GM10847 (cell line): ENCODE results near the gene ADGRA3.

Experiments used
- POLR2A ChIP-seq: IDR thresholded peaks from 2 replicates; pipeline ENCODE4 v1.6.1; 2011; ENCODE audit not compliant: insufficient read length; ENCODE audit errors: extremely low read depth

The ADGRA3 gene

GRCh38 chr4:22522706-22523501, 7.0 kb upstream of the ADGRA3 start:
- no peak for TF ChIP-seq POLR2A

- no peak for TF ChIP-seq POLR2A
Measured at GRCh38 chr4:22522206-22522605, 6.3 kb upstream of the ADGRA3 start.

DNA sequence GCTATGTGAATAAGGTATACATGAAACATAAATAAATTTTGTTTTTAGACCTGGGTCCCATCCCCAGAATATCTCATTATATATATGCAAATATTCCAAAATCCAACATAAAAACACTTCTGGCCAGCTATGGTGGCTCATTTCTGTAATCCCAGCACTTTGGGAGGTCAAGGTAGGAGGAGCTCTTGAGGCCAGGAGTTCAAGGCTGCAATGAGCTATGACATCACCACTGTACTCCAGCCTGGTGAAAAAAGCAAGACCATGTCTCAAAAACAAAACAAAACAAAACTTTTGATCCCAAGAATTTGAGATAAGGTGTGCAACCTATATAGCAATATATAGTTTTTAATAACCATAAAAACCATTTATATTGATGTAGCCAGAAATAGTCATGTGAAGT, 5.4 kb upstream of the ADGRA3 start:
- no peak for TF ChIP-seq POLR2A

DNA sequence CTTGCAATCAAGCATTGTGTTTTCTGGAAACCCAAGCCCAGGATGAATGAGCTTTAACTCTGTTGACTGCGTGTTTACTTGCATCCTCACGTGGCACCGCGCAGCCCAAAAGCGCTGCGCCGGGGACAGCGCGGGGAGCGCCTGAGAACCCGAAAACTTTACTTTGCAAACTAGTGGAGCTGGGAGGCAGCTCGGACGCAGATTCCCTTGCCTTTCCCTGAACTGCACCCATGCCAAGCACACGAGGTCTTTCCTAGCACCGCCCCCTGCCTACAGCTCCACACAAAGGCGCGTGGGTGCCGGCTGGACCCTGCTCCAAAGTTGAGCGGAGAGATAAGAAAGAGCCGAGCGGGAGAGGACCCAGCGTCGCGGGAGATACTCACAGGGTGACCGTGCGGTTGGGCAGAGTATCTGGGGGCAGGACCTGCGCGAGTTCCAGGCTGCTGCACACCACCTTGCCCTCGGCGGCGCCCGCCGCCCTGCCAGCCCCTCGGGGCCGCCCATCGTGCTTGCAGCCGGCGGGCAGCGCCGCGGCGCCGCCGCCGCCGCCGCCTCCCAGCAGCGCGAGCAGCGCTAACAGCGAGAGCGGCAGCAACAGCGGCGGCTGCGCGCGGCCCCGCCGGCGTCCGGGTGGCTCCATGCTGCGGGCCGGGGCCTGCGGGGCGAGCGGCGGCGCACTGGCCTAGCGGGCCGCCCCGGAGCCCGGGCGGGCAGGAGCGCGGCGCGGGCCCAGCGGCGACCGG, 550 bp downstream of the ADGRA3 start:
- TF ChIP-seq POLR2A, result no peak

- no peak for TF ChIP-seq POLR2A
Measured at GRCh38 chr4:22514481-22514880, 1.4 kb downstream of the ADGRA3 start.

- TF ChIP-seq POLR2A, result no peak
Measured at GRCh38 chr4:22514001-22514400, 1.9 kb downstream of the ADGRA3 start.

- no peak for TF ChIP-seq POLR2A
Measured at GRCh38 chr4:22512306-22512705, 3.6 kb downstream of the ADGRA3 start.

GRCh38 chr4:22510750-22511149, 5.1 kb downstream of the ADGRA3 start:
- no peak for TF ChIP-seq POLR2A

GRCh38 chr4:22508376-22508775, 7.5 kb downstream of the ADGRA3 start:
- no peak for TF ChIP-seq POLR2A

DNA sequence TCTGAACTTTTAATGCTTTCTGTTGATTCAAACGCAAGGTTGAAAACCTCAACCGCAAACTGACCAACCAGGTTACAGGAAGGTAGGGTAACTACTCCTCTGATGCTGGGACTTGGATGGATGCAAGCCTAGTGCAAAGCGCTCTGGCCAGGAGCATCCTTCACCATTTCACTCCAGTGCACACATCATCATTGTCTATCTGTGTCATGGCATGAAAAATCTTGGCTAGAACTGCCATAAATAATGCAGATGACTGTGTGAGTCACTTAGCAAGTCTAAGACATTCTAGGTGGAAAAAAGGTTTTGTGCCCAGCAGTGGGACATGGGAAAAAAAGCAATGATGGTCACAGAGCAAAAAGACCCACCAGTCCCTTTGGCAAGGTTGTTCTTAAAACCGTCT, 10.9 kb downstream of the ADGRA3 start:
- TF ChIP-seq POLR2A, result no peak

DNA sequence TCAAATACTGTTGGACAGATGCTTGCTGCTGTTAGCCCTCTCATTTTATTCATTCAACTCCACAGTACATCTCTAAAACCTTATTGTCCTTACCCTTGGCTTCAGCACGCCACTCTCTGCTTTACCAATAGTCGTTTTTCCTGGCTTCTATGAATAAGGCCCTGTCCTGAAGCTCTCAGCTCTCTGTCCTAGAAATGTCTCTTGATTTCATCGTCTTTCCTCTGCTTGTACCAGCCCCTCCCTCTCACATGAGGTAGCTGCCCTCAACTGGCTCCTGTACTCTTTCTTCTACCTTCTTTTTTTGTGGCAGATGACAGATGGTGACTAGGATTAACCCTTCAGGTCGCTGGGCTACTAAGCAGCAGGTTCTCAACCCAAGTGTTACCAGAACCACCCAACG, 11.4 kb downstream of the ADGRA3 start:
- TF ChIP-seq POLR2A, result no peak

DNA sequence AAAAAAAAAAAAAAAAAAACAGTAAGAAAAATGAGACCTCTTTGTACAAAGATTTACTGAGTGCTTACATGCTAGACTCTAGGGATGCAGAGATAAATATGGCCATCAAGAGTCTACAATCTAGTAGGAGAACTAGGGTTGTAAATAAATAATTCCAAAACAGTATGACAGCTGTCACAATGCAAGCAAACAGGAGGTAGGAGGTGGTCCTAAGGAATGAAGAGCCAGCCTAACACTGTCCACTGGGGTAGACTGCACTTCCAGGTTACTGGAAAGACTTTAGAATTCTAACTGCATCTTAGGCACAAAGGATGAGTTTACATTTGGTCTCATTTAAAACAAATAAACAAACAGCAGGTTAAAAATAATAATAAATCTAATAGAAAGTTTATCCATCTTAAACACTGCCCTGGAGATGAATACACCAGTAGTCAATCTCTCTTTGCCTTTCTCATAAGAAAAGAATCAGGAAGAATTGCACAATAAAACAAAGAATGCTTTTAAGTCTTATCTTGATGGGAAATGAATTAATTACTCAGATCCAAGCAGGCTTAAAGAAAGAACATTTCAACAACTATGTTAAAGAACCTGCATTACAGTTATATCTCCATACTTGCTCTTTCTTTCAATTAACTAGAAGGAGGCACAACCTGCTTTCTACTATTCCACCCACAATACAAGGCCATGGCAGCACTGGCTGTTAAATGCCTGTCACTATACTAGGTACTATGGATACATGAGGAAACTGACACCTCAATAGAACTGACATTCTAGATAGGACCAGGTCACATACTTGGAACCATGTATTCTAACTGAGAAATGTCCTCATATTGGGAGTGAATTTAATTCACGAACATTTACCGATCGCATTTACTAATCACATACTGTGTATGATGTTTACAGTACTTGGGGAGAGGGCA, 12.7 kb downstream of the ADGRA3 start:
- no peak for TF ChIP-seq POLR2A

DNA sequence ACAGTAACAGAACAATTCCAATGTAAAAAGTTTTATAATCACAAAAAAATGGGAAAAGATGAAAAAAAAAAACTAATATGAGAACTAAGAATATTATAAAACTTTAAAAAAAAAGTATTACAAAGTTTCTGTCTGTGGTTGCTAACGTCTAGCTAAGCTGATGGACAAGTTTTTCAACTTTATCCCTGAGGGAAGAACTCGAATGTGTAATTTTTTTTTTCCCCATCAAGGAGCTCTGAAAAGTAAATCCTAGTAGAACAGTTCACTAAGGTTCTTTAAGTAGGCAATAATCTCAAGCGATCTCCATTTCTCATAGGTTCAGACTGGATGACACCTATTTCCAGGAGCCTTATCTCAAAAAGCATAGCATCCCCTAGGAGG, 14.2 kb downstream of the ADGRA3 start:
- TF ChIP-seq POLR2A, result no peak

DNA sequence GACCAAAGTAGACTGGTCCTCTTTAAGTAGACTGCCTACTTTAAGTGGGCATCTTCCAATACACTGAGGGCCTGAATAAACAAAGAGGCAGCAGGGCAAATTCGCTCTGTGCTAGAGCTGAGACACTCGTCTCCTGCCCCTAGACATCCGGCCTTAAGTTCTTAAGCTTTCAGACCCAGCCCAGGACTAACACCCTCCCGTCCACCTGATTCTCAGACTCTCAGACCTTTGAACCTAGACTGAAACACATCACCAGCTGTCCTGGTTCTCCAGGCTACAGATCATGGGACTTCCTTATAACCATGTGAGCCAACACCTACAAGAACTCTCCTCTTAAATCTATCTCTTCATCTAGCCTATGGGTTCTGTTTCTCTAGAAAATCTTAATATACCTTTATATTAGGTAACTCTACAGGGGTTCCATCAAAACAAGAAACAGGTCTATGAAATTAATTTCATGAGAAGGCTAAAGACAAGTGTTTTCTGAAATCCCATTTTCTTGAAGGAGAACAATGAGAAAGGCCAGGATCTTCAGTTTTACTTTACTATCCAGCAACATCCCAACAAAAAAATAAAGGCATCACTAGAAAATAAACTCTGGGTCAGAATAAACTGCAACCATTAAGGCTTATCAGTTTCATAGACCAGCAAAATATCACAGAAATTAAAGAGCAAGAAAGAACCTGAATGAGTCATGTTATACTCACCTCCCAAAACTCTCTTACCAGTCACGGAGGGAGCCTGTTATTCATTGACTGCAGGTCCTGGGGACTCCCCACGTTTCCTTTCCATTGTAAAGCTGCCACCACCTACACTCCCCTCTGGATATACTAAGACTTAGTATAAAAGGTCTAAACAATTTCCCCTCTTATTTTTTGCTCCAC, 14.8 kb downstream of the ADGRA3 start:
- TF ChIP-seq POLR2A, result no peak
